Endothelial cell of umbilical vein (primary cell): Measurements from ENCODE around the gene ZNF783. TPM values are rescaled to one million over a fixed set of nuclear protein-coding genes. Genes with fewer than 3 reads are reported as not detected.

Source experiments
- BruUV-seq: library from RNA; stranded (reverse); fragments of 400-500 nt; replicated peaks from 2 replicates; lab custom pipeline; 2021; lab: Mats Ljungman, UMichigan
- CTCF ChIA-PET: fragments of 300-600, 350-600 bp; sonication (Branson Sonifier 250); formaldehyde crosslinking; loops from one replicate; lab custom pipeline; 2021; ENCODE audit warnings: antibody characterized with exemption, inconsistent platforms; lab: Charles Lee
- POLR2A ChIA-PET: fragments of 300-600, 350-600 bp; sonication (Branson Sonifier 250); formaldehyde crosslinking; loops from one replicate; lab custom pipeline; 2021; ENCODE audit warnings: antibody characterized with exemption, inconsistent platforms; lab: Charles Lee
- DNase-seq: peaks from one replicate; pipeline ENCODE4 v3.0.0-alpha.2; 2011; ENCODE audit warnings: low read depth, low spot score
- FAIRE-seq: peaks from 2 replicates; lab custom pipeline; 2011; peaks lifted over from hg19 to GRCh38; lab: Jason Lieb, UNC
- H2AFZ ChIP-seq: 2 replicates; pipeline ENCODE4 v1.6.0; 2012; ENCODE audit warnings: low read depth, low read length, control low read depth, inconsistent platforms
- H3K27ac ChIP-seq: 2 replicates; pipeline ENCODE4 v1.5.1; 2011; ENCODE audit warnings: low read depth, mild to moderate bottlenecking, control low read depth, low read length, moderate library complexity; ENCODE audit not compliant: insufficient read depth
- H3K27me3 ChIP-seq, 2 experiments: 2 replicates each; pipeline versions ENCODE4 v1.6.0 to v1.6.1; 2011; ENCODE audit warnings: low read length in 2 of 2, mixed read lengths in 1 of 2; ENCODE audit not compliant: control insufficient read depth in 2 of 2, insufficient read depth in 2 of 2
- H3K36me3 ChIP-seq, 2 experiments: 2 replicates in 1 of 2; 3 replicates in 1 of 2; pipeline ENCODE4 v1.5.1; 2011; ENCODE audit warnings: low read length in 2 of 2, mild to moderate bottlenecking in 1 of 2, moderate library complexity in 1 of 2; ENCODE audit not compliant: control insufficient read depth in 2 of 2, insufficient read depth in 2 of 2; ENCODE audit errors: extremely low read depth in 1 of 2
- H3K4me1 ChIP-seq: 3 replicates; pipeline ENCODE4 v1.5.1; 2011; ENCODE audit warnings: mild to moderate bottlenecking, low read length; ENCODE audit not compliant: control insufficient read depth, insufficient read depth; ENCODE audit errors: extremely low read depth
- H3K4me2 ChIP-seq: 2 replicates; pipeline ENCODE4 v1.6.1; 2011; ENCODE audit warnings: low read length, control low read depth, mixed read lengths; ENCODE audit not compliant: insufficient read depth
- H3K4me3 ChIP-seq, 3 experiments: fragments of 200-600 bp in 1 of 3; sonication (generic), shearing (Covaris generic) in 1 of 3; replicated peaks in 1 of 3; 2 replicates each; pipeline ENCODE4 v1.5.1; 2011 to 2016; ENCODE audit warnings: control low read depth in 3 of 3, low read length in 3 of 3, mild to moderate bottlenecking in 2 of 3, inconsistent platforms in 1 of 3, low read depth in 1 of 3, moderate library complexity in 1 of 3; ENCODE audit not compliant: insufficient read depth in 1 of 3
- H3K79me2 ChIP-seq: 2 replicates; pipeline ENCODE4 v1.6.0; 2012; ENCODE audit warnings: low read length, inconsistent platforms; ENCODE audit not compliant: control insufficient read depth, insufficient read depth
- H3K9ac ChIP-seq: replicated peaks from 2 replicates; pipeline ENCODE3; 2011; ENCODE audit warnings: low read length, control low read depth; ENCODE audit not compliant: insufficient read depth; ENCODE audit errors: extremely low read depth
- H3K9me1 ChIP-seq: replicated peaks from 3 replicates; pipeline ENCODE4 v1.6.0; 2011; ENCODE audit warnings: mild to moderate bottlenecking, low read length; ENCODE audit not compliant: control insufficient read depth, insufficient read depth; ENCODE audit errors: extremely low read depth
- H3K9me3 ChIP-seq: replicated peaks from 2 replicates; pipeline ENCODE4 v1.5.1; 2012; ENCODE audit warnings: low read length, inconsistent platforms; ENCODE audit not compliant: control insufficient read depth, insufficient read depth
- H4K20me1 ChIP-seq: replicated peaks from 2 replicates; pipeline ENCODE3; 2011; ENCODE audit warnings: mild to moderate bottlenecking, low read length; ENCODE audit not compliant: control insufficient read depth, insufficient read depth; ENCODE audit errors: extremely low read depth
- EZH2 ChIP-seq: IDR thresholded peaks from 2 replicates; pipeline ENCODE4 v1.6.1; 2012; ENCODE audit warnings: borderline replicate concordance, low read depth, mild to moderate bottlenecking, moderate library complexity, low read length, inconsistent platforms; ENCODE audit not compliant: severe bottlenecking
- JUN ChIP-seq: IDR thresholded peaks from 2 replicates; pipeline ENCODE4 v1.6.1; 2011; ENCODE audit warnings: borderline replicate concordance, low read depth; ENCODE audit not compliant: insufficient read length, insufficient read depth
- POLR2A ChIP-seq: IDR thresholded peaks from 2 replicates; pipeline ENCODE4 v1.6.1; 2012; ENCODE audit warnings: low read depth, mild to moderate bottlenecking, control low read depth, low read length
- POLR2AphosphoS5 ChIP-seq: IDR thresholded peaks from 2 replicates; pipeline ENCODE4 v1.6.1; 2012; ENCODE audit warnings: low read depth, mild to moderate bottlenecking, control low read depth, low read length, moderate library complexity; ENCODE audit not compliant: insufficient read depth
- dilution Hi-C: fragments of 300-500 bp; cut with MboI; formaldehyde crosslinking; loops from one replicate; pipeline ENCODE4 v1.15.0; 2019; ENCODE audit warnings: low sequenced_read_pairs; ENCODE audit not compliant: extremely low pct_ligation_motif_present
- intact Hi-C: fragments of 100-400 bp; cut with micrococcal nuclease; formaldehyde crosslinking; loops from one replicate; pipeline ENCODE4 v1.10.0; 2022
- polyA plus RNA-seq, 4 experiments: library from polyadenylated mRNA; depleted of rRNA in 3 of 4; stranded (reverse) in 3 of 4; unstranded in 1 of 4; fragments of >200 nt; gene quantifications; 2 replicates each; pipeline versions ENCODE4 v1.2.1 to v1.2.3, GENCODE V29; 2011 to 2012; ENCODE audit warnings: missing spikeins in 1 of 4
- total RNA-seq: library from RNA; stranded (reverse); gene quantifications from 2 replicates; pipeline ENCODE4 v1.2.3, GENCODE V29; 2021
- TF ChIP-seq, protein P1 (sequence below), 2 donors: IDR thresholded peaks; 1 replicate in 1 of 2; 2 replicates in 1 of 2; pipeline ENCODE4 v1.5.1; 2011; ENCODE audit warnings: low read length in 2 of 2, mild to moderate bottlenecking in 2 of 2, moderate library complexity in 2 of 2, control low read depth in 1 of 2, inconsistent platforms in 1 of 2, low read depth in 1 of 2; ENCODE audit not compliant: insufficient read depth in 1 of 2; ENCODE audit errors: extremely low read depth in 1 of 2

ZNF783 gene
- total and polyA plus RNA-seq, 2 donors (not counting 3 experiments of a cell fraction or from before 2014, with no cell fraction given) = 7.3 to 9.8 TPM

DNA sequence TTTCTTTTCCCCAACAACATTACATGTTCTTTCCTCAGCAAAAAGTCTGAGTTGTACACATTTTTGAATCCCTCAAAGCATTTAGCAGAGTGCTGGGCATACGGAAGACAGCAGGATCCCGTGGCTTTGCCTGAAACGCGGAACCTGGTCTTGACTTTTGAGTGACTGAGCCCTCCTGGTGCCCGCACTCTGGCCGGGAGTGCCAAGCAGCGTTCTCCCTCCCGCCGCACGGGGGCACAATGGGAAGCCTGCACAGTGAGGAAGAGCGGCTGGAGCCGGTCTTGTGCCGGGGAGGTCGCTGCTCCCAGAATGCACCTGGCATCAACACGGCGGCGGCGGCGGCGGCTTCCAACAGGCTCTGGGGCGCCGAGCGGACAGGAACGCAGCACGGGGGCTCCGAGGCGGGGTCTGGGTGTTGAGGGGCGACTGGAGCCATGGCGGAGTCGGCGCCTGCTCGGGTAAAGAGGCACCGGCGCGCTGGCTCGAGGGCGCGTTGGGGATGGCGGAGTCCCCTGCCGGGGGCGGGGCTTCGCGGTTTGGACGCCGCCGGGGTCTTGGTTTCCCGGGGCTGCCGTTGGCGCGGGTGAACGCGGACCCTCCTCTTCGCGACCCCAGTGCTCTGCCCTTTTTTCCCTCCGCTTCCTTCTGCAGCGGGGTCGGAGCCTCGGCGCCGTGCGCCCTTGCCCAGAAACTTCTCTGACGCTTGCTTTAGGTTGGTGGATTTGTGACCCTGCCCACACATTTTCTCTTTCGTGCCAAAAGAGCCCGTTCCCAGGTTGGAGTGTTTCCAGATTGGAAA lies 22.5 kb upstream of the ZNF783 start, which contains the start of gene ZNF212:
Gene ZNF212 (plus strand): TSS at position 307 of the 799 bp plus-strand sequence. CDS start 128 bp downstream, at position 435.
- H3K4me2 ChIP-seq = peak within 1 kb of the TSS; percentile 93
- dilution Hi-C loops = no loop called here
- peak; percentile 96 for FAIRE-seq

More for the DNA sequence above, 22.5 kb upstream of the ZNF783 start, which contains the start of gene ZNF212:
- Histone ChIP-seq H3K4me1 (peaks cover 9% of the 10 kb centered on the region), H3K4me3 (peak within 1 kb of the TSS; percentile 62 to 86 (median 73)), H3K9me3 (no peaks in the 10 kb centered on the region), H3K27me3 (no peaks in the 10 kb centered on the region), H3K9me1 (peaks cover 3% of the 10 kb centered on the region), H3K36me3 (no peaks in the 10 kb centered on the region), H3K9ac (peak within 1 kb of the TSS; percentile 76), H3K27ac (peak within 1 kb of the TSS; percentile 28), H4K20me1 (no peaks in the 10 kb centered on the region), H3K79me2 (peaks cover 16% of the 10 kb centered on the region), H2AFZ (peak within 1 kb of the TSS; percentile 89)
- BruUV-seq = no TSS peak
- intact Hi-C loops = loop anchor here (1.0 to 2.0 kb wide), 7 partner anchors 10 to 385 kb away; partner anchors contain the start of gene ZNF282
- POLR2A ChIA-PET = no interaction called here
- CTCF ChIA-PET = no interaction called here
- TF ChIP-seq EZH2 (no peak), POLR2A (no peak), POLR2AphosphoS5 (peak; percentile 74), JUN (no peak)
- TF ChIP-seq, protein P1, sequence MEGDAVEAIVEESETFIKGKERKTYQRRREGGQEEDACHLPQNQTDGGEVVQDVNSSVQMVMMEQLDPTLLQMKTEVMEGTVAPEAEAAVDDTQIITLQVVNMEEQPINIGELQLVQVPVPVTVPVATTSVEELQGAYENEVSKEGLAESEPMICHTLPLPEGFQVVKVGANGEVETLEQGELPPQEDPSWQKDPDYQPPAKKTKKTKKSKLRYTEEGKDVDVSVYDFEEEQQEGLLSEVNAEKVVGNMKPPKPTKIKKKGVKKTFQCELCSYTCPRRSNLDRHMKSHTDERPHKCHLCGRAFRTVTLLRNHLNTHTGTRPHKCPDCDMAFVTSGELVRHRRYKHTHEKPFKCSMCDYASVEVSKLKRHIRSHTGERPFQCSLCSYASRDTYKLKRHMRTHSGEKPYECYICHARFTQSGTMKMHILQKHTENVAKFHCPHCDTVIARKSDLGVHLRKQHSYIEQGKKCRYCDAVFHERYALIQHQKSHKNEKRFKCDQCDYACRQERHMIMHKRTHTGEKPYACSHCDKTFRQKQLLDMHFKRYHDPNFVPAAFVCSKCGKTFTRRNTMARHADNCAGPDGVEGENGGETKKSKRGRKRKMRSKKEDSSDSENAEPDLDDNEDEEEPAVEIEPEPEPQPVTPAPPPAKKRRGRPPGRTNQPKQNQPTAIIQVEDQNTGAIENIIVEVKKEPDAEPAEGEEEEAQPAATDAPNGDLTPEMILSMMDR (IDR thresholded peaks at IDR 0.05; ENCODE audit: extremely low read depth in 1 of 2, insufficient read depth in 1 of 2, low read depth in 1 of 2, low read length in 2 of 2) = peak; percentile 91 to 97
- DNase-seq = peak; percentile 91
